ENCODE measurements around the gene RPL10. TPM values are rescaled to one million over a fixed set of nuclear protein-coding genes. Genes with fewer than 3 reads are reported as not detected.

Gene RPL10
- total RNA-seq, 1 donor from 2014 or later: 5,113 TPM

GRCh38 chrX:154376774-154377173 is 21.4 kb upstream of the RPL10 start:
- ChIA-PET CTCF (no interaction called here), POLR2A (no interaction called here)
- no peak for TF ChIP-seq CTCF (IDR thresholded peaks at IDR 0.05)
- Mint-ChIP-seq H3K27ac (no peak overlapping the region), H3K27me3 (no peaks in the 10 kb centered on the region), H3K9me3 (no peaks in the 10 kb centered on the region), H3K36me3 (ENCODE audit: low read depth) (peaks cover 12% of the 10 kb centered on the region), H3K4me3 (no peak overlapping the region), H3K4me1 (peaks cover 34% of the 10 kb centered on the region)
- intact Hi-C loops (cut with micrococcal nuclease): loop anchor here (10.0 kb wide), 2 partner anchors 138 to 652 kb away; partner anchors contain the start of genes ABCD1, BCAP31 and FAM3A
- DNase-seq: no peak
- no peak for ATAC-seq (ENCODE audit: low read depth)

GRCh38 chrX:154378059-154378798 is 19.9 kb upstream of the RPL10 start:
- ChIA-PET CTCF (interaction anchor here (0.6 kb wide), 1 partner anchor 286 kb away, joined by 3 read pairs; no protein-coding TSS in a partner anchor), POLR2A (interaction anchor here (0.9 to 1.9 kb wide), 9 partner anchors 8 to 407 kb away, joined by 3 to 50 read pairs (median 4); partner anchors contain the start of genes FAM50A, HCFC1, RPL10 and SLC10A3)
- H3K9me3 Mint-ChIP-seq: no peaks in the 10 kb centered on the region
- TF ChIP-seq CTCF (IDR thresholded peaks at IDR 0.05): no peak
- H3K4me1 Mint-ChIP-seq: peaks cover 25% of the 10 kb centered on the region
- peak; percentile 83 for DNase-seq
- H3K27ac Mint-ChIP-seq: peak overlapping the region; percentile 76
- no peaks in the 10 kb centered on the region for H3K27me3 Mint-ChIP-seq
- peaks cover 15% of the 10 kb centered on the region for H3K36me3 Mint-ChIP-seq (ENCODE audit: low read depth)
- intact Hi-C loops (cut with micrococcal nuclease): loop anchor here (10.0 kb wide), 2 partner anchors 137 to 653 kb away; partner anchors contain the start of genes ABCD1, BCAP31 and FAM3A
- no peak for ATAC-seq (ENCODE audit: low read depth)
- H3K4me3 Mint-ChIP-seq: peak overlapping the region; percentile 83

GRCh38 chrX:154378799-154379568 is 19.2 kb upstream of the RPL10 start, which contains the start of gene EMD:
TSS of gene EMD (plus strand) at chrX:154379295. CDS start at chrX:154379485, 190 bp downstream.
- CTCF ChIA-PET: no interaction called here

GRCh38 chrX:154379569-154379951 is 18.6 kb upstream of the RPL10 start:
- no peaks in the 10 kb centered on the region for H3K27me3 Mint-ChIP-seq
- ChIA-PET CTCF (no interaction called here), POLR2A (interaction anchor here (0.5 to 1.9 kb wide), 12 partner anchors 10 to 408 kb away, joined by 3 to 50 read pairs (median 4); partner anchors contain the start of genes FAM50A, HCFC1, RPL10 and SLC10A3)
- H3K9me3 Mint-ChIP-seq: no peaks in the 10 kb centered on the region
- H3K36me3 Mint-ChIP-seq (ENCODE audit: low read depth): peaks cover 15% of the 10 kb centered on the region
- peaks cover 22% of the 10 kb centered on the region for H3K4me1 Mint-ChIP-seq
- intact Hi-C loops (cut with micrococcal nuclease): loop anchor here (1.0 to 10.0 kb wide), 5 partner anchors 8 to 655 kb away; partner anchors contain the start of genes ABCD1, ARHGAP4, BCAP31 and FAM3A
- no peak for TF ChIP-seq CTCF (IDR thresholded peaks at IDR 0.05)
- ATAC-seq (ENCODE audit: low read depth) (no peak), DNase-seq (no peak)
- peak overlapping the region; percentile 83 for H3K27ac Mint-ChIP-seq
- H3K4me3 Mint-ChIP-seq: peak overlapping the region; percentile 83

More at GRCh38 chrX:154378799-154379568, 19.2 kb upstream of the RPL10 start, which contains the start of gene EMD:
- Mint-ChIP-seq H3K36me3 (ENCODE audit: low read depth) (peaks cover 15% of the 10 kb centered on the region), H3K4me3 (peak within 1 kb of the TSS; percentile 83), H3K27me3 (no peaks in the 10 kb centered on the region), H3K27ac (peak within 1 kb of the TSS; percentile 83), H3K9me3 (no peaks in the 10 kb centered on the region), H3K4me1 (peaks cover 18% of the 10 kb centered on the region)
- ATAC-seq (ENCODE audit: low read depth) (peak; percentile 83), DNase-seq (peak; percentile 87)
- POLR2A ChIA-PET: interaction anchor here (0.5 to 1.9 kb wide), 12 partner anchors 9 to 407 kb away, joined by 3 to 50 read pairs (median 4); partner anchors contain the start of genes FAM50A, HCFC1, RPL10 and SLC10A3
- TF ChIP-seq CTCF (IDR thresholded peaks at IDR 0.05): no peak
- intact Hi-C loops (cut with micrococcal nuclease): loop anchor here (1.0 to 10.0 kb wide), 5 partner anchors 8 to 654 kb away; partner anchors contain the start of genes ABCD1, ARHGAP4, BCAP31 and FAM3A
